MM.1S (cell line): ENCODE results near the gene USP24.
"Not testable (repeated sequence)": the region's sequence is repeated elsewhere in the genome, so short reads cannot be mapped to it uniquely, and the experiment has no call there.

Source experiments
- CTCF ChIP-seq: fragments of 300-600 bp; sonication (generic); IDR thresholded peaks from 2 replicates; pipeline ENCODE4 v1.5.1; 2016; ENCODE audit warnings: antibody characterized with exemption, low read length, mixed read lengths
- EZH2 ChIP-seq: fragments of 300-600 bp; sonication (generic); optimal IDR thresholded peaks from 2 replicates; pipeline ENCODE3; 2017; ENCODE audit warnings: low read depth, mild to moderate bottlenecking, antibody characterized with exemption, low read length, mixed read lengths

- TF ChIP-seq EZH2, CTCF: not testable (repeated sequence)
Observed at GRCh38 chr1:55024163-55024562, 191.0 kb downstream of the USP24 start.
